Mucosa of descending colon (tissue), 3 donors: ENCODE data around the gene NPTN. TPM values are rescaled to one million over a fixed set of nuclear protein-coding genes. Genes with fewer than 3 reads are reported as not detected.

Experiments used
- ATAC-seq: fragments of 200-7000 bp; cut with Tn5 transposase; one replicate; pipeline ENCODE4 v1.9.1; 2020; ENCODE audit warnings: mild to moderate bottlenecking, moderate library complexity
- DNase-seq, 3 donors: peaks; one replicate each; pipeline ENCODE4 v3.0.0-alpha.2; 2020
- H3K36me3 ChIP-seq: fragments of 200-600 bp; one replicate; pipeline ENCODE4 v1.8.0; 2021; ENCODE audit warnings: low read depth, mild to moderate bottlenecking
- H3K4me1 ChIP-seq: fragments of 200-600 bp; one replicate; pipeline ENCODE4 v1.8.0; 2021; ENCODE audit warnings: low read depth, mild to moderate bottlenecking
- H3K4me3 ChIP-seq: fragments of 200-600 bp; one replicate; pipeline ENCODE4 v1.8.0; 2021; ENCODE audit warnings: mild to moderate bottlenecking
- H3K9me3 ChIP-seq: fragments of 200-600 bp; one replicate; pipeline ENCODE4 v1.8.0; 2021; ENCODE audit warnings: mild to moderate bottlenecking
- CTCF ChIP-seq: fragments of 200-600 bp; IDR thresholded peaks from one replicate; pipeline ENCODE4 v1.8.0; 2022; ENCODE audit warnings: antibody characterized with exemption, mild to moderate bottlenecking
- intact Hi-C, 2 donors: fragments of 100-400 bp; cut with DNase I in 1 of 2; cut with micrococcal nuclease in 1 of 2; formaldehyde crosslinking; loops; one replicate each; pipeline versions ENCODE4 v1.11.0 to v1.11.1; 2022; cut with DNase I, micrococcal nuclease
- total RNA-seq, 3 donors: library from RNA; stranded (reverse); fragmentation: NEBNext Ultra II Directional in 2 of 3; extraction: Animal tissue kit (Norgen Biotek cat#: 25700) in 2 of 3; gene quantifications; one replicate each; pipeline versions ENCODE4 v1.2.1 to v1.2.4, GENCODE V29; 2021 to 2023
- donor health status: DM: no; HTN: no; CAD: no; lungs with moderate emphysema.
- donor health status: DM: no; HTN: no; CAD: no.
- donor health status: DM: no; HTN: yes; CAD: no.

Gene NPTN
- total RNA-seq, 3 donors from 2014 or later = 157 to 200 (median 168) TPM

- TF ChIP-seq CTCF = no peak
- no peak overlapping the region for H3K4me3 ChIP-seq
- ATAC-seq (no peak), DNase-seq (no peak)
- H3K9me3 ChIP-seq = no peaks in the 10 kb centered on the region
- intact Hi-C loops = no loop called here
- no peaks in the 10 kb centered on the region for H3K36me3 ChIP-seq
- peaks cover 5% of the 10 kb centered on the region for H3K4me1 ChIP-seq
Measured at GRCh38 chr15:73538123-73538522, 95.1 kb downstream of the NPTN start.

- no peak for TF ChIP-seq CTCF
- no peaks in the 10 kb centered on the region for H3K36me3 ChIP-seq
- DNase-seq (no peak), ATAC-seq (no peak)
- H3K9me3 ChIP-seq = no peaks in the 10 kb centered on the region
- H3K4me3 ChIP-seq = no peak overlapping the region
- intact Hi-C loops = no loop called here
- H3K4me1 ChIP-seq = no peaks in the 10 kb centered on the region
Measured at GRCh38 chr15:73530649-73531048, 102.5 kb downstream of the NPTN start.

GRCh38 chr15:73527598-73527997, 105.6 kb downstream of the NPTN start:
- ATAC-seq (no peak), DNase-seq (no peak)
- Histone ChIP-seq H3K4me1 (no peaks in the 10 kb centered on the region), H3K9me3 (no peaks in the 10 kb centered on the region), H3K36me3 (no peaks in the 10 kb centered on the region), H3K4me3 (no peak overlapping the region)
- TF ChIP-seq CTCF = no peak
- intact Hi-C loops = no loop called here

GRCh38 chr15:73524919-73525318, 108.3 kb downstream of the NPTN start:
- ATAC-seq = no peak
- no peaks in the 10 kb centered on the region for H3K9me3 ChIP-seq
- H3K36me3 ChIP-seq = no peaks in the 10 kb centered on the region
- intact Hi-C loops = no loop called here
- H3K4me1 ChIP-seq = no peaks in the 10 kb centered on the region
- no peak for TF ChIP-seq CTCF
- DNase-seq = no peak
- no peak overlapping the region for H3K4me3 ChIP-seq

GRCh38 chr15:73522011-73522410, 111.2 kb downstream of the NPTN start:
- Histone ChIP-seq H3K36me3 (no peaks in the 10 kb centered on the region), H3K4me1 (no peaks in the 10 kb centered on the region), H3K4me3 (no peak overlapping the region), H3K9me3 (no peaks in the 10 kb centered on the region)
- no peak for DNase-seq
- intact Hi-C loops = no loop called here
- no peak for TF ChIP-seq CTCF
- ATAC-seq = no peak
